Activated T-cell treated with anti-CD3 and anti-CD28 coated beads, Interleukin-2, amount 50 U/mL, for 72 hours (primary cell): Measurements from ENCODE around the gene TNN. TPM values are rescaled to one million over a fixed set of nuclear protein-coding genes. Genes with fewer than 3 reads are reported as not detected.
A peak's percentile ranks its signal among the peaks of the same experiment; 100 is the strongest.

Source experiments
- ATAC-seq, 2 donors: fragments of 150-1000 bp; cut with Tn5 transposase; replicated peaks in 1 of 2; 2 replicates each; pipeline ENCODE4 v1.10.0; 2021; ENCODE audit warnings: moderate library complexity in 2 of 2, mild to moderate bottlenecking in 1 of 2
- DNase-seq, 2 donors: peaks; one replicate each; pipeline ENCODE4 v3.0.0; 2021 to 2022; ENCODE audit warnings: mixed read lengths in 1 of 2
- H3K27ac Mint-ChIP-seq: one replicate; pipeline ENCODE4 v1.8.0; 2022; ENCODE audit warnings: mild to moderate bottlenecking, moderate library complexity, mixed read lengths
- H3K27me3 Mint-ChIP-seq: one replicate; pipeline ENCODE4 v1.8.0; 2022; ENCODE audit warnings: low read depth, mixed read lengths
- H3K36me3 Mint-ChIP-seq, 2 donors: one replicate each; pipeline ENCODE4 v1.8.0; 2022; ENCODE audit warnings: mixed read lengths in 2 of 2, mild to moderate bottlenecking in 1 of 2; ENCODE audit not compliant: insufficient read depth in 2 of 2
- H3K4me1 Mint-ChIP-seq: one replicate; pipeline ENCODE4 v1.8.0; 2022; ENCODE audit warnings: low read depth, mixed read lengths
- H3K4me3 Mint-ChIP-seq, 2 donors: one replicate each; pipeline ENCODE4 v1.8.0; 2022; ENCODE audit warnings: mild to moderate bottlenecking in 2 of 2, mixed read lengths in 2 of 2, moderate library complexity in 2 of 2
- H3K9me3 Mint-ChIP-seq, 2 donors: one replicate each; pipeline ENCODE4 v1.8.0; 2022; ENCODE audit warnings: mixed read lengths in 2 of 2
- total RNA-seq, 2 donors: library from RNA; stranded (reverse); gene quantifications; one replicate each; pipeline ENCODE4 v1.2.3, GENCODE V29; 2022

Gene TNN
- total RNA-seq, 2 donors from 2014 or later = not detected

GRCh38 chr1:175129997-175130648, 62.5 kb downstream of the TNN start:
- Mint-ChIP-seq H3K9me3 (no peaks in the 10 kb centered on the region), H3K36me3 (no peaks in the 10 kb centered on the region), H3K27me3 (peaks cover 15% of the 10 kb centered on the region), H3K4me3 (no peak overlapping the region), H3K27ac (no peak overlapping the region), H3K4me1 (peaks cover 17% of the 10 kb centered on the region)
- no peak for ATAC-seq
- DNase-seq = no peak

GRCh38 chr1:175130649-175131045, 63.0 kb downstream of the TNN start:
- Mint-ChIP-seq H3K9me3 (no peaks in the 10 kb centered on the region), H3K27me3 (peaks cover 16% of the 10 kb centered on the region), H3K27ac (no peak overlapping the region), H3K4me1 (peaks cover 17% of the 10 kb centered on the region), H3K36me3 (no peaks in the 10 kb centered on the region), H3K4me3 (no peak overlapping the region)
- DNase-seq (no peak), ATAC-seq (no peak)

GRCh38 chr1:175131095-175131494, 63.5 kb downstream of the TNN start:
- Mint-ChIP-seq H3K4me1 (peaks cover 17% of the 10 kb centered on the region), H3K9me3 (no peaks in the 10 kb centered on the region), H3K36me3 (no peaks in the 10 kb centered on the region), H3K27ac (no peak overlapping the region), H3K27me3 (peaks cover 21% of the 10 kb centered on the region), H3K4me3 (no peak overlapping the region)
- ATAC-seq (peak; percentile 25 to 29), DNase-seq (no peak)

GRCh38 chr1:175132436-175132835, 64.8 kb downstream of the TNN start:
- H3K4me3 Mint-ChIP-seq = no peak overlapping the region

GRCh38 chr1:175133673-175134435, 66.2 kb downstream of the TNN start:
- no peaks in the 10 kb centered on the region for H3K9me3 Mint-ChIP-seq
- peaks cover 17% of the 10 kb centered on the region for H3K4me1 Mint-ChIP-seq
- ATAC-seq (peak; percentile 68 to 76), DNase-seq (peak in 1 of 2 donors; percentile 14)
- H3K4me3 Mint-ChIP-seq = no peak overlapping the region
- H3K36me3 Mint-ChIP-seq = no peaks in the 10 kb centered on the region
- no peak overlapping the region for H3K27ac Mint-ChIP-seq
- peaks cover 45% of the 10 kb centered on the region for H3K27me3 Mint-ChIP-seq

More at GRCh38 chr1:175132436-175132835, 64.8 kb downstream of the TNN start:
- no peak for ATAC-seq
- no peak for DNase-seq
- H3K9me3 Mint-ChIP-seq = no peaks in the 10 kb centered on the region
- H3K27ac Mint-ChIP-seq = no peak overlapping the region
- peaks cover 34% of the 10 kb centered on the region for H3K27me3 Mint-ChIP-seq
- no peaks in the 10 kb centered on the region for H3K36me3 Mint-ChIP-seq
- peaks cover 17% of the 10 kb centered on the region for H3K4me1 Mint-ChIP-seq

- no peaks in the 10 kb centered on the region for H3K9me3 Mint-ChIP-seq
- H3K36me3 Mint-ChIP-seq = no peaks in the 10 kb centered on the region
- H3K4me1 Mint-ChIP-seq = peaks cover 17% of the 10 kb centered on the region
- H3K4me3 Mint-ChIP-seq = no peak overlapping the region
- peaks cover 45% of the 10 kb centered on the region for H3K27me3 Mint-ChIP-seq
- H3K27ac Mint-ChIP-seq = no peak overlapping the region
- DNase-seq = no peak
- no peak for ATAC-seq
Observed at GRCh38 chr1:175134500-175134899, 66.9 kb downstream of the TNN start.

GRCh38 chr1:175136246-175136645, 68.6 kb downstream of the TNN start:
- H3K27ac Mint-ChIP-seq = no peak overlapping the region
- H3K36me3 Mint-ChIP-seq = no peaks in the 10 kb centered on the region
- no peak overlapping the region for H3K4me3 Mint-ChIP-seq
- no peak for DNase-seq
- no peaks in the 10 kb centered on the region for H3K9me3 Mint-ChIP-seq
- H3K27me3 Mint-ChIP-seq = peaks cover 45% of the 10 kb centered on the region
- peaks cover 14% of the 10 kb centered on the region for H3K4me1 Mint-ChIP-seq
- ATAC-seq = no peak

- H3K4me1 Mint-ChIP-seq = peaks cover 18% of the 10 kb centered on the region
Observed at GRCh38 chr1:175137369-175137768, 69.7 kb downstream of the TNN start.

GRCh38 chr1:175138579-175138978, 70.9 kb downstream of the TNN start:
- no peaks in the 10 kb centered on the region for H3K36me3 Mint-ChIP-seq
- DNase-seq = no peak
- no peak overlapping the region for H3K4me3 Mint-ChIP-seq
- H3K9me3 Mint-ChIP-seq = no peaks in the 10 kb centered on the region
- H3K27me3 Mint-ChIP-seq = peaks cover 45% of the 10 kb centered on the region
- H3K4me1 Mint-ChIP-seq = peaks cover 18% of the 10 kb centered on the region
- H3K27ac Mint-ChIP-seq = no peak overlapping the region
- no peak for ATAC-seq

More at GRCh38 chr1:175137369-175137768, 69.7 kb downstream of the TNN start:
- Mint-ChIP-seq H3K4me3 (no peak overlapping the region), H3K27ac (no peak overlapping the region), H3K36me3 (no peaks in the 10 kb centered on the region), H3K9me3 (no peaks in the 10 kb centered on the region), H3K27me3 (peaks cover 45% of the 10 kb centered on the region)
- ATAC-seq (no peak), DNase-seq (no peak)

- H3K4me3 Mint-ChIP-seq = no peak overlapping the region
- ATAC-seq = no peak
Observed at GRCh38 chr1:175145899-175146528, 78.4 kb downstream of the TNN start.

GRCh38 chr1:175146529-175147213, 79.0 kb downstream of the TNN start:
- H3K4me3 Mint-ChIP-seq = no peak overlapping the region
- peaks cover 6% of the 10 kb centered on the region for H3K4me1 Mint-ChIP-seq
- no peaks in the 10 kb centered on the region for H3K36me3 Mint-ChIP-seq
- H3K9me3 Mint-ChIP-seq = no peaks in the 10 kb centered on the region
- peak; percentile 74 to 79 for ATAC-seq
- peaks cover 33% of the 10 kb centered on the region for H3K27me3 Mint-ChIP-seq
- peak; percentile 75 to 78 for DNase-seq
- no peak overlapping the region for H3K27ac Mint-ChIP-seq

More at GRCh38 chr1:175145899-175146528, 78.4 kb downstream of the TNN start:
- Mint-ChIP-seq H3K4me1 (peaks cover 7% of the 10 kb centered on the region), H3K36me3 (no peaks in the 10 kb centered on the region), H3K27me3 (peaks cover 27% of the 10 kb centered on the region), H3K9me3 (no peaks in the 10 kb centered on the region), H3K27ac (no peak overlapping the region)
- DNase-seq = no peak

GRCh38 chr1:175147569-175147968, 79.9 kb downstream of the TNN start:
- no peak overlapping the region for H3K27ac Mint-ChIP-seq
- no peak for DNase-seq

GRCh38 chr1:175148068-175148467, 80.4 kb downstream of the TNN start:
- H3K36me3 Mint-ChIP-seq = no peaks in the 10 kb centered on the region
- ATAC-seq = no peak
- no peak overlapping the region for H3K27ac Mint-ChIP-seq
- H3K9me3 Mint-ChIP-seq = no peaks in the 10 kb centered on the region
- no peak for DNase-seq
- H3K4me3 Mint-ChIP-seq = no peak overlapping the region
- H3K27me3 Mint-ChIP-seq = peaks cover 47% of the 10 kb centered on the region
- H3K4me1 Mint-ChIP-seq = no peaks in the 10 kb centered on the region

More at GRCh38 chr1:175147569-175147968, 79.9 kb downstream of the TNN start:
- H3K36me3 Mint-ChIP-seq = no peaks in the 10 kb centered on the region
- H3K9me3 Mint-ChIP-seq = no peaks in the 10 kb centered on the region
- no peak overlapping the region for H3K4me3 Mint-ChIP-seq
- peaks cover 42% of the 10 kb centered on the region for H3K27me3 Mint-ChIP-seq
- no peak for ATAC-seq
- no peaks in the 10 kb centered on the region for H3K4me1 Mint-ChIP-seq
